Activated T-cell treated with anti-CD3 and anti-CD28 coated beads for 24 hours (primary cell): ENCODE data around the gene SYNGR1.
"Not testable (repeated sequence)": the region's sequence is repeated elsewhere in the genome, so short reads cannot be mapped to it uniquely, and the experiment has no call there.

Experiments used
- DNase-seq: peaks from one replicate; pipeline ENCODE4 v3.0.0-alpha.2; 2020; ENCODE audit warnings: low read depth

SYNGR1 gene

GRCh38 chr22:39409516-39410029 is 59.8 kb downstream of the SYNGR1 start:
- DNase-seq: no peak

- DNase-seq: no peak
Measured at GRCh38 chr22:39410264-39410663, 60.5 kb downstream of the SYNGR1 start.

- DNase-seq: not testable (repeated sequence)
Measured at GRCh38 chr22:39411828-39412365, 62.1 kb downstream of the SYNGR1 start.

- DNase-seq: not testable (repeated sequence)
Measured at GRCh38 chr22:39413204-39413603, 63.4 kb downstream of the SYNGR1 start.

GRCh38 chr22:39414377-39414776 is 64.6 kb downstream of the SYNGR1 start:
- DNase-seq: no peak

GRCh38 chr22:39414886-39415285 is 65.1 kb downstream of the SYNGR1 start:
- DNase-seq: no peak

GRCh38 chr22:39415506-39415905 is 65.7 kb downstream of the SYNGR1 start:
- DNase-seq: no peak

GRCh38 chr22:39416319-39416718 is 66.5 kb downstream of the SYNGR1 start:
- no peak for DNase-seq

- no peak for DNase-seq
Measured at GRCh38 chr22:39417641-39418040, 67.8 kb downstream of the SYNGR1 start.

- no peak for DNase-seq
Measured at GRCh38 chr22:39418696-39419095, 68.9 kb downstream of the SYNGR1 start.

- DNase-seq: no peak
Measured at GRCh38 chr22:39419096-39419495, 69.3 kb downstream of the SYNGR1 start.

- DNase-seq: no peak
Measured at GRCh38 chr22:39419911-39420310, 70.1 kb downstream of the SYNGR1 start.

- no peak for DNase-seq
Measured at GRCh38 chr22:39421691-39422090, 71.9 kb downstream of the SYNGR1 start.

- no peak for DNase-seq
Measured at GRCh38 chr22:39422101-39422500, 72.3 kb downstream of the SYNGR1 start.

- DNase-seq: no peak
Measured at GRCh38 chr22:39422721-39423120, 72.9 kb downstream of the SYNGR1 start.

GRCh38 chr22:39423976-39424375 is 74.2 kb downstream of the SYNGR1 start:
- DNase-seq: no peak

- DNase-seq: no peak
Measured at GRCh38 chr22:39426380-39427043, 76.7 kb downstream of the SYNGR1 start.

- no peak for DNase-seq
Measured at GRCh38 chr22:39427751-39428596, 78.2 kb downstream of the SYNGR1 start.

GRCh38 chr22:39428597-39429071 is 78.8 kb downstream of the SYNGR1 start:
- no peak for DNase-seq

GRCh38 chr22:39429186-39429585 is 79.4 kb downstream of the SYNGR1 start:
- no peak for DNase-seq

- no peak for DNase-seq
Measured at GRCh38 chr22:39429916-39430575, 80.3 kb downstream of the SYNGR1 start.

- DNase-seq: no peak
Measured at GRCh38 chr22:39430576-39431150, 80.9 kb downstream of the SYNGR1 start.
